Transverse colon (tissue), 4 donors: Measurements from ENCODE around the gene MRAP2. TPM values are rescaled to one million over a fixed set of nuclear protein-coding genes. Genes with fewer than 3 reads are reported as not detected.
"Not testable (repeated sequence)": the region's sequence is repeated elsewhere in the genome, so short reads cannot be mapped to it uniquely, and the experiment has no call there.

Experiments used
- DNase-seq: peaks from one replicate; pipeline ENCODE4 v3.0.0-alpha.2; 2019
- H3K27ac ChIP-seq, 4 donors: fragments of 200-600 bp; sonication (generic); 2 replicates each; pipeline ENCODE4 v1.5.1; 2016 to 2018; ENCODE audit warnings: inconsistent platforms in 4 of 4
- H3K27me3 ChIP-seq: fragments of 200-600 bp; sonication (generic); 2 replicates; pipeline ENCODE4 v1.5.1; 2017; ENCODE audit warnings: inconsistent platforms
- H3K36me3 ChIP-seq, 4 donors: fragments of 200-600 bp; sonication (generic); 2 replicates each; pipeline ENCODE4 v1.5.1; 2017 to 2019; ENCODE audit warnings: inconsistent platforms in 4 of 4
- H3K4me1 ChIP-seq, 4 donors: fragments of 200-600 bp; sonication (generic); 2 replicates each; pipeline ENCODE4 v1.5.1; 2017 to 2020; ENCODE audit warnings: inconsistent platforms in 4 of 4
- H3K4me3 ChIP-seq, 4 donors: fragments of 200-600 bp; sonication (generic); 1 replicate in 1 of 4; 2 replicates in 3 of 4; pipeline versions ENCODE4 v1.5.1 to v1.6.1; 2017 to 2019; ENCODE audit warnings: inconsistent platforms in 4 of 4
- H3K9me3 ChIP-seq, 2 donors: fragments of 200-600 bp; sonication (generic); 2 replicates each; pipeline ENCODE4 v1.5.1; 2017 to 2019; ENCODE audit warnings: inconsistent platforms in 2 of 2
- CTCF ChIP-seq, 5 experiments: fragments of 200-600 bp in 3 of 5; fragments of 450-650 bp in 2 of 5; sonication (generic) in 3 of 5; IDR thresholded peaks; 1 replicate in 2 of 5; 2 replicates in 3 of 5; pipeline ENCODE4 v1.5.1; 2016 to 2017; ENCODE audit warnings: antibody characterized with exemption in 5 of 5, inconsistent platforms in 3 of 5, mild to moderate bottlenecking in 2 of 5, moderate library complexity in 1 of 5
- EP300 ChIP-seq: sonication (generic); formaldehyde crosslinking; IDR thresholded peaks from one replicate; pipeline ENCODE4 v1.6.1; 2017; ENCODE audit warnings: antibody characterized with exemption, low read depth
- POLR2A ChIP-seq: fragments of 450-650 bp; IDR thresholded peaks from one replicate; pipeline ENCODE4 v1.6.1; 2016; ENCODE audit warnings: antibody characterized with exemption, mild to moderate bottlenecking, moderate library complexity
- POLR2AphosphoS5 ChIP-seq, 3 donors: sonication (generic); formaldehyde crosslinking; IDR thresholded peaks; one replicate each; pipeline ENCODE4 v1.6.1; 2016; ENCODE audit warnings: antibody characterized with exemption in 3 of 3
- WGBS, 2 donors: methylation state at CpG; one replicate each; pipeline ENCODE4 v1.1.5; 2018; ENCODE audit warnings: low coverage in 1 of 2; 5-methylcytosine and 5-hydroxymethylcytosine counted together
- in situ Hi-C, 4 donors: fragments of 200-750 bp; cut with MboI; loops; one replicate each; pipeline versions ENCODE4 v1.15.0 to v1.15.1; 2017; ENCODE audit warnings: low sequenced_read_pairs in 3 of 4, low pct_ligation_motif_present in 1 of 4, low pct_unique_long_range_greater_than_20kb in 1 of 4
- intact Hi-C: fragments of 100-400 bp; cut with DNase I; formaldehyde crosslinking; loops from one replicate; pipeline ENCODE4 v1.15.1; 2023; ENCODE audit warnings: low total_unique reads
- total RNA-seq, 4 donors: library from RNA; depleted of rRNA; stranded (reverse); fragments of >200 nt; gene quantifications; one replicate each; pipeline ENCODE4 v1.1.0, GENCODE V29; 2016

Gene MRAP2
- total RNA-seq, 4 donors from 2014 or later: 0.80 to 5.1 (median 2.9) TPM

DNA sequence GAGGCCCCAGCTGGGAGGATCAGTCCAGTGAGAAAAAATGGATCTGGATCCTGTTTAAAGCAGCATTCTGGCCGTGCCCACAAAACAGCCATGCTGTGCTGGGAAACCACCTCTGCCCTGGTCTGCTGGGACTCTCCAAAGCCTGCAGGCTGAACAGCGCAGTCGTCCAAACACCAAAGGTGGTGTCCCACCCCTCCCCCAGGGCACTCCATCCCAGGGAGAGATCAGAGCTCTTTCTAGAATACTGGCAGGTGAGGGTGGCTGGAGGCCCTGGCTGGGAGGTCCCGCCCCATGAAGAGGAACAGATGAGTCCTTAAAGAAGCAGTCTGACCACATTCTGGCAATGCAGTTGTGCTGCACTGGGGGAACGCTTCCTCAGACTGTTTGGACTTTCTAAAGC is 84.6 kb downstream of the MRAP2 start:
- no peaks in the 10 kb centered on the region for H3K36me3 ChIP-seq
- no peaks in the 10 kb centered on the region for H3K9me3 ChIP-seq
- H3K4me3 ChIP-seq: no peak overlapping the region
- in situ Hi-C loops: no loop called here
- no peaks in the 10 kb centered on the region for H3K27me3 ChIP-seq
- TF ChIP-seq EP300: no peak
- no peak for TF ChIP-seq POLR2AphosphoS5 (IDR thresholded peaks at IDR 0.05)
- TF ChIP-seq POLR2A: no peak
- TF ChIP-seq CTCF (IDR thresholded peaks at IDR 0.05): no peak
- no peak overlapping the region for H3K27ac ChIP-seq
- H3K4me1 ChIP-seq: no peaks in the 10 kb centered on the region
- intact Hi-C loops: no loop called here
- DNase-seq: no peak
- 77% methylated on average over 5 of the region's 5 CpGs; no CpG with 5 or more reads in 1 of the 2 donors for WGBS, 2 donors

GRCh38 chr6:84119277-84119676 is 85.7 kb downstream of the MRAP2 start:
- intact Hi-C loops: no loop called here
- H3K4me1 ChIP-seq: no peaks in the 10 kb centered on the region
- TF ChIP-seq POLR2A: no peak
- no peak for TF ChIP-seq EP300
- TF ChIP-seq POLR2AphosphoS5 (IDR thresholded peaks at IDR 0.05): no peak
- TF ChIP-seq CTCF (IDR thresholded peaks at IDR 0.05): no peak
- in situ Hi-C loops: no loop called here
- H3K36me3 ChIP-seq: peaks cover 0 to 3% (median 0%) of the 10 kb centered on the region in 4 donors
- no peaks in the 10 kb centered on the region for H3K9me3 ChIP-seq
- no peak for DNase-seq
- no peaks in the 10 kb centered on the region for H3K27me3 ChIP-seq
- no peak overlapping the region for H3K4me3 ChIP-seq
- no peak overlapping the region for H3K27ac ChIP-seq

DNA sequence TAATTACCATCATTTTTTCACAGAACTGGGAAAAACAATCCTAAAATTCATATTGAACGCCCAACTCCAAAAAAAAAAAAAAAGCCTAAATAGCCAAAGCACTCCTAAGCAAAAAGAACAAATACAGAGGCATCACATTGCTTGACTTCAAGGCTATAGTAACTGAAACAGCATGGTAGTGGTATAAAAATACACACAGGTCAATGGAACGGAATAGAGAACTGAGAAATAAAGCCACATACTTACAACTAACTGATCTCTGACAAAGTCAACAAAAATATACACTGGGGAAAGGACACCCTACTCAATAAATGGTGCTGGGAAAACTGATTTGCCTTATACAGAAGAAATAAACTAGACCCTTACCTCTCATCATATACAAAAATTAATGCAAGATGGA is 89.6 kb downstream of the MRAP2 start:
- in situ Hi-C loops: no loop called here
- Histone ChIP-seq H3K4me1 (no peaks in the 10 kb centered on the region), H3K27ac (no peak overlapping the region), H3K27me3 (no peaks in the 10 kb centered on the region), H3K36me3 (peaks cover 0 to 10% (median 4%) of the 10 kb centered on the region in 4 donors), H3K4me3 (no peak overlapping the region), H3K9me3 (no peaks in the 10 kb centered on the region)
- intact Hi-C loops: no loop called here
- TF ChIP-seq POLR2AphosphoS5 (IDR thresholded peaks at IDR 0.05) (no peak), CTCF (IDR thresholded peaks at IDR 0.05) (no peak), POLR2A (no peak), EP300 (no peak)
- 79 to 96% methylated on average over 2 of the region's 2 CpGs for WGBS, 2 donors
- no peak for DNase-seq

DNA sequence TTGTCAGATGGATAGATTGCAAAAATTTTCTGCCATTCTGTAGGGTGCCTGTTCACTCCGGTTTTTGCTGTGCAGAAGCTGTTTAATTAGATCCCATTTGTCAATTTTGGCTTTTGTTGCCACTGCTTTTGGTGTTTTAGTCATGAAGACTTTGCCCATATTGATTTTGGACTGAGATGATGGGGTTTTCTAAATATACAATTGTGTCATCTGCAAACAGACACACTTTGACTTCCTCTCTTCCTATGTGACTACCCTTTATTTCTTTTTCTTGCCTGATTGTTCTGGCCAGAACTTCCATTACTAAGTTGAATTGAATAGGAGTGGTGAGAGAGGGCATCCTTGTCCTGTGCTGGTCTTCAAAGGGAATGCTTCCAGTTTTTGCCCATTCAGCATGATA is 96.0 kb downstream of the MRAP2 start:
- H3K36me3 ChIP-seq: peaks cover 0 to 10% (median 3%) of the 10 kb centered on the region in 4 donors
- H3K9me3 ChIP-seq, H3K4me1 ChIP-seq, H3K27me3 ChIP-seq, intact Hi-C loops, H3K4me3 ChIP-seq, H3K27ac ChIP-seq, DNase-seq, in situ Hi-C loops: not testable (repeated sequence)
- 100% methylated on average over 1 of the region's 1 CpG for WGBS, 2 donors

DNA sequence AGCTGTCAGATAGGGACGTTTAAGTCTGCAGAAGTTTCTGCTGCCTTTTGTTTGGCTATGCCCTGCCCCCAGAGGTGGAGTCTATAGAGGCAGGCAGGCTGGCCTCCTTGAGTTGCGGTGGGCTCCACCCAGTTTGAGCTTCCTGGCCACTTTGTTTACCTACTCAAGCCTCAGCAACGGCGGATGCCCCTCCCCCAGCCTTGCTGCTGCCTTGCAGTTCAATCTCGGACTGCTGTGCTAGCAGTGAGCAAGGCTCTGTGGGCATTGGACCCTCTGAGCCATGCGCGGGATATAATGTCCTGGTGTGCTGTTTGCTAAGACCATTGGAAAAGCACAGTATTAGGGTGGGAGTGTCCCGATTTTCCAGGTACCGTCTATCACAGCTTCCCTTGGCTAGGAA is 99.8 kb downstream of the MRAP2 start:
- in situ Hi-C loops, H3K4me1 ChIP-seq, H3K27ac ChIP-seq, H3K9me3 ChIP-seq, H3K27me3 ChIP-seq, H3K36me3 ChIP-seq, intact Hi-C loops, DNase-seq, H3K4me3 ChIP-seq: not testable (repeated sequence)
- WGBS, 2 donors: 95% methylated on average over 9 of the region's 9 CpGs; no CpG with 5 or more reads in 1 of the 2 donors
